ENCODE results near the gene TIMP1.

DNA sequence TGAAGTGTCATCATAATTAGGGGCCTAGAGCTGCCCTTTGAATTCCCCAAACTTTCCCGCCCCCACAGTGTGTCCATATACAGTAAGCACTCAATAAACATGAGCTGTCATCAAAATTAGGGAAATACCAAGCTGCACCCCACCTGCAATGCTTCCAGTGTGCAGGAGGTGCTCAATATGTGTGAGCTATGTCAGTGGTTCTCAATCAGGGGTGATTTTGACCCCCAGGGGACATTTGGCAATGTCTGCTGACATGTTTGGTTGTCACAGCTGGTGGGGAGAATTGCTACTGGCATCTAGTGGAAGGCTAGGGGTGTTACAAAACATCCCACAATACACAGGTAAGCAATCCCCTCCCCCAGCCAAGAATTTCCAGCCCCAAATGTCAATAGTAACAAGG lies 46.7 kb downstream of the TIMP1 start:
- no peak for TF ChIP-seq SUZ12 (IDR thresholded peaks at IDR 0.05; ENCODE audit: extremely low read depth, insufficient read depth, insufficient read length)
- TF ChIP-seq ZNF274 (IDR thresholded peaks at IDR 0.05; ENCODE audit: low read depth, low read length): no peak
- TF ChIP-seq YY1 (IDR thresholded peaks at IDR 0.05; ENCODE audit: insufficient read depth, insufficient read length): no peak

Measured in NT2/D1 (cell line).